Amygdala (tissue), 56 donors: ENCODE results near the gene PGM1.

ENCODE experiments used
- DNase-seq, 56 donors: peaks; one replicate each; lab custom pipeline; 2025; lab: John Stamatoyannopoulos, UW

PGM1 gene

GRCh38 chr1:63662056-63662836 lies 69.0 kb downstream of the PGM1 start:
- DNase-seq: peak in 2 of 56 donors; percentile 2 to 3

GRCh38 chr1:63662841-63663240 lies 69.6 kb downstream of the PGM1 start:
- DNase-seq: no peak

GRCh38 chr1:63663301-63663700 lies 70.1 kb downstream of the PGM1 start:
- DNase-seq: no peak

GRCh38 chr1:63663873-63664272 lies 70.7 kb downstream of the PGM1 start:
- DNase-seq: no peak

- DNase-seq: no peak
These were observed 71.5 kb downstream of the PGM1 start for GRCh38 chr1:63664742-63665141.

GRCh38 chr1:63665410-63665809 lies 72.2 kb downstream of the PGM1 start:
- DNase-seq: no peak

GRCh38 chr1:63665824-63666223 lies 72.6 kb downstream of the PGM1 start:
- DNase-seq: no peak

- DNase-seq: no peak
These were observed 75.1 kb downstream of the PGM1 start for GRCh38 chr1:63668298-63668697.

GRCh38 chr1:63669151-63669961 lies 76.1 kb downstream of the PGM1 start:
- DNase-seq: no peak

GRCh38 chr1:63670164-63670563 lies 77.0 kb downstream of the PGM1 start:
- DNase-seq: no peak

GRCh38 chr1:63671514-63671913 lies 78.3 kb downstream of the PGM1 start:
- DNase-seq: no peak

GRCh38 chr1:63674238-63674864 lies 81.1 kb downstream of the PGM1 start:
- peak in 40 of 56 donors; percentile 2 to 70 (median 22) for DNase-seq

GRCh38 chr1:63674865-63675419 lies 81.7 kb downstream of the PGM1 start:
- DNase-seq: peak in 9 of 56 donors; percentile 1 to 24 (median 9)

- no peak for DNase-seq
These were observed 82.3 kb downstream of the PGM1 start for GRCh38 chr1:63675420-63675931.

GRCh38 chr1:63677497-63677896 lies 84.3 kb downstream of the PGM1 start:
- DNase-seq: no peak

GRCh38 chr1:63678200-63678599 lies 85.0 kb downstream of the PGM1 start:
- DNase-seq: no peak

GRCh38 chr1:63679076-63679475 lies 85.9 kb downstream of the PGM1 start:
- DNase-seq: no peak

- DNase-seq: no peak
These were observed 86.4 kb downstream of the PGM1 start for GRCh38 chr1:63679589-63679988.

GRCh38 chr1:63682936-63683335 lies 89.7 kb downstream of the PGM1 start:
- no peak for DNase-seq

GRCh38 chr1:63683759-63684158 lies 90.5 kb downstream of the PGM1 start:
- DNase-seq: no peak

- DNase-seq: no peak
These were observed 93.5 kb downstream of the PGM1 start for GRCh38 chr1:63686696-63687095.
